Mucosa of rectum (tissue), 2 donors: ENCODE measurements around the gene EFNA4.

ENCODE experiments used
- H3K27ac ChIP-seq, 2 donors: one replicate each; pipeline ENCODE4 v1.7.0; 2013; ENCODE audit warnings: inconsistent platforms in 2 of 2, low read depth in 2 of 2, low read length in 2 of 2
- H3K27me3 ChIP-seq, 2 donors: one replicate each; pipeline ENCODE4 v1.7.0; 2013; ENCODE audit warnings: low read length in 2 of 2; ENCODE audit not compliant: control insufficient read depth in 2 of 2, insufficient read depth in 2 of 2
- H3K36me3 ChIP-seq, 2 donors: one replicate each; pipeline ENCODE4 v1.7.0; 2013; ENCODE audit warnings: low read length in 2 of 2; ENCODE audit not compliant: control insufficient read depth in 2 of 2, insufficient read depth in 2 of 2
- H3K4me1 ChIP-seq, 2 donors: one replicate each; pipeline ENCODE4 v1.7.0; 2013; ENCODE audit warnings: low read length in 2 of 2, mild to moderate bottlenecking in 1 of 2; ENCODE audit not compliant: control insufficient read depth in 2 of 2, insufficient read depth in 2 of 2
- H3K4me3 ChIP-seq, 2 donors: one replicate each; pipeline ENCODE4 v1.7.0; 2013; ENCODE audit warnings: low read length in 2 of 2
- H3K9ac ChIP-seq, 2 donors: one replicate each; pipeline ENCODE4 v1.7.0; 2013; ENCODE audit warnings: low read length in 2 of 2, low read depth in 1 of 2, mild to moderate bottlenecking in 1 of 2
- H3K9me3 ChIP-seq, 2 donors: one replicate each; pipeline ENCODE4 v1.7.0; 2013; ENCODE audit warnings: low read length in 2 of 2; ENCODE audit not compliant: control insufficient read depth in 2 of 2
- donor health status: healthy.
- donor health status: Normal muscosa, but diverticular disease.

Gene EFNA4

GRCh38 chr1:155086856-155087535 is 23.5 kb downstream of the EFNA4 start:
- no peak overlapping the region for H3K9ac ChIP-seq
- peaks cover 10 to 12% of the 10 kb centered on the region in 2 donors for H3K27me3 ChIP-seq
- H3K4me1 ChIP-seq, result peaks cover 43% of the 10 kb centered on the region in 2 donors
- H3K36me3 ChIP-seq, result no peaks in the 10 kb centered on the region
- H3K27ac ChIP-seq, result no peak overlapping the region
- H3K4me3 ChIP-seq, result no peak overlapping the region
- H3K9me3 ChIP-seq, result no peaks in the 10 kb centered on the region

GRCh38 chr1:155091071-155092051 is 27.8 kb downstream of the EFNA4 start:
- Histone ChIP-seq H3K9me3 (no peaks in the 10 kb centered on the region), H3K4me3 (peak overlapping the region; percentile 24 to 45), H3K36me3 (no peaks in the 10 kb centered on the region), H3K4me1 (peaks cover 14 to 22% of the 10 kb centered on the region in 2 donors), H3K27me3 (no peaks in the 10 kb centered on the region), H3K9ac (no peak overlapping the region), H3K27ac (no peak overlapping the region)

DNA sequence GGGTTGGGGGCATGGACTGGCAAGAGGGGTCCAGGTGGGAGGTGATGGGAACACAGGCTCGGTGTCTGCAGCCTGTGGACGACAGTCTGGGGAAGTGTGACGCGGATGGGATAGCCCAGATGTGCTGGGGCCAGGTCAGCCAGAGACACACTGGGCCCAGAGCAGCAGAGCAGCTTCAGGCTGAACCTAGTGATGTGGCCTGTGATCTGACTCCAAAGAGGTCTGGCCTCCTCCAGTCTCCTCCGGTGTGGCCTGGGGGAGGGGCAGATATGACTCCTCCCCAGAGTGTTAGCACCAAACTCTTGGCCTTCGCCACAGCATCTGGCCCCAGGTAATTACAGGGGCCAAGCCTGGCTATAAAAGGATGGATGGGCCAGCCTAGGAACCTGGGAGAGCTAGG is 28.6 kb downstream of the EFNA4 start:
- Histone ChIP-seq H3K27me3 (no peaks in the 10 kb centered on the region), H3K36me3 (no peaks in the 10 kb centered on the region), H3K4me3 (no peak overlapping the region), H3K27ac (no peak overlapping the region), H3K4me1 (peaks cover 14 to 22% of the 10 kb centered on the region in 2 donors), H3K9me3 (no peaks in the 10 kb centered on the region), H3K9ac (no peak overlapping the region)

GRCh38 chr1:155092641-155093040 is 29.1 kb downstream of the EFNA4 start:
- Histone ChIP-seq H3K4me1 (peaks cover 14 to 22% of the 10 kb centered on the region in 2 donors), H3K9me3 (no peaks in the 10 kb centered on the region), H3K9ac (no peak overlapping the region), H3K27ac (no peak overlapping the region), H3K4me3 (no peak overlapping the region), H3K27me3 (no peaks in the 10 kb centered on the region), H3K36me3 (no peaks in the 10 kb centered on the region)

GRCh38 chr1:155093911-155094621 is 30.5 kb downstream of the EFNA4 start:
- no peaks in the 10 kb centered on the region for H3K36me3 ChIP-seq
- H3K27ac ChIP-seq, result peak overlapping the region in 1 of 2 donors; percentile 63
- peaks cover 14 to 22% of the 10 kb centered on the region in 2 donors for H3K4me1 ChIP-seq
- H3K4me3 ChIP-seq, result peak overlapping the region in 1 of 2 donors; percentile 41
- no peaks in the 10 kb centered on the region for H3K27me3 ChIP-seq
- no peak overlapping the region for H3K9ac ChIP-seq
- H3K9me3 ChIP-seq, result no peaks in the 10 kb centered on the region

DNA sequence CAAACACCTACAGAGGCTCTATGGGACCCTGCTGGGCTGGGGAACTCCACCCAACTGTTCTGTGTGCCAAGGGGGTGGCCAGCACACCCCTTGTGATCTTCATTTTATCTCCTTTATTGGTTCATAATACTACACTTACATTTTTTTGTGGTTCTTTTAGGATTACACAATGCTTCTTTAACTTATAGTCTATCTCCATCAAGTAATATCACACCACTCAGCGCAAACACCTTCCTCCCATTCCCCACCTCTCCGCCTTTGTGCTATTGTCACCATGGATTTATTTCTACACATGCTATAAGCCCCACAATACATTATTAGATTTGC is 31.0 kb downstream of the EFNA4 start:
- peaks cover 14 to 22% of the 10 kb centered on the region in 2 donors for H3K4me1 ChIP-seq

GRCh38 chr1:155099331-155099730 is 35.8 kb downstream of the EFNA4 start:
- Histone ChIP-seq H3K4me3 (no peak overlapping the region), H3K27ac (peak overlapping the region in 1 of 2 donors; percentile 16), H3K27me3 (no peaks in the 10 kb centered on the region), H3K4me1 (peaks cover 3 to 8% of the 10 kb centered on the region in 2 donors), H3K9ac (no peak overlapping the region), H3K9me3 (no peaks in the 10 kb centered on the region), H3K36me3 (no peaks in the 10 kb centered on the region)

More for the DNA sequence above, 31.0 kb downstream of the EFNA4 start:
- Histone ChIP-seq H3K27ac (peak overlapping the region in 1 of 2 donors; percentile 63), H3K27me3 (no peaks in the 10 kb centered on the region), H3K9me3 (no peaks in the 10 kb centered on the region), H3K4me3 (no peak overlapping the region), H3K36me3 (no peaks in the 10 kb centered on the region), H3K9ac (no peak overlapping the region)

DNA sequence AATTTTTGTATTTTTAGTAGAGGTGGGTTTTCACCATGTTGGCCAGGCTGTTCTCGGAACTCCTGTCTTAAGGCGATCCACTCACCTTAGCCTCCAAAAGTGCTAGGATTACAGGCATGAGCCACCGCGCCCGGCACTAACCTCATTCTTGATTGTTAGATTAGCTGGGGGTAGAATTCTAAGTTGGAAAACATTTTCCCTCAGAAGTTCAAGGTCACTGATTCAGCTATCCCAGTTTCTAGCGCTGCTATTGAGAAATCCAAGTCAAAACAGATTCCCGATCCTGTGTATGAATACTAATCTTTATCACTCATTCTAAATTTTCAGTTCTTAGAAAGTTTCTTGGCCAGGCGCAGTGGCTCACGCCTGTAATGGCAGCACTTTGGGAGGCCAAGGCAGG is 39.8 kb downstream of the EFNA4 start:
- Histone ChIP-seq H3K27ac (no peak overlapping the region), H3K9me3 (no peaks in the 10 kb centered on the region), H3K4me3 (no peak overlapping the region), H3K27me3 (no peaks in the 10 kb centered on the region), H3K36me3 (no peaks in the 10 kb centered on the region), H3K4me1 (peaks cover 9 to 11% of the 10 kb centered on the region in 2 donors), H3K9ac (no peak overlapping the region)

DNA sequence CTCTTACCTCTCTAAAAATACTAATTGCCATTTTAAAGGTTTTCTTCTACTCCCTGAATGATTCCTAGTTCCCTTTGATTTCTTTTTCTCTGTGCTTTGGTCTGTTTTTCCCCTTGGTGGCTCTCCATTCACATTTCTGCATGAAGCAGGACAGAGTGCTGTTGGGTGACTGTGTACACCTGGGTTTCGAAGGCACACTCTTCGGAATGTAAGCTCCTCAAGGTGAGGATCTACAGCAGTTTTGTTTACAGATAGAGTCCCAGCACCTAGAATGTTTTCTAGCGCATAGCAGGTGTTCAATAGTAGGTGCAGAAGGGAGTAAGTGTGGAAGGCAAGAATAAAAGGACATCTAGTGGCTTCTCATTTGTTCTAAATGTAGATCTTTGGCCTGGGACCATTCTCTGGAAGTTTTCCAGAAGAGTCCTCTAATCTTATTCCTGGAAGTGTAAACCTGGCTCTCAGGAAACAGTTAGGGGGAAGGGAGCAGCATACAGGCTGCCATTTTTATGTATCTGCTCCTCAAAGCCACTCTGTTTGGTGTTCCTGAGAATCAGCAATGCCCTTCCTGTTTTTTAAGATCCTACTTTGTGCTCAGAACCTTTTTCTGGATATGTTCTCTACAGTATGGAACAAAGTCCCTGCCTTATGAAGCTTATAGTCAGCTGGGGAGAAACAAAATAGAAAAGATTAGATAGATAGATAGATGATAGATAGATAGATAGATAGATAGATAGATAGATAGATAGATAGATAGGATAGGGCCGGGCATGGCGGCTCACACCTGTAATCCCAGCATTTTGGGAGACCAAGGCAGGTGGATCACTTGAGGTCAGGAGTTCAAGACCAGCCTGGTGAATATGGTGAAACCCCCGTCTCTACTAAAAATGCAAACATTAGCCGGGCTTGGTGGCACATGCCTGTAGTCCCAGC is 41.3 kb downstream of the EFNA4 start:
- Histone ChIP-seq H3K27me3 (no peaks in the 10 kb centered on the region), H3K4me1 (peaks cover 9 to 11% of the 10 kb centered on the region in 2 donors), H3K4me3 (no peak overlapping the region), H3K9me3 (no peaks in the 10 kb centered on the region), H3K36me3 (no peaks in the 10 kb centered on the region), H3K27ac (peak overlapping the region in 1 of 2 donors; percentile 38), H3K9ac (no peak overlapping the region)
